ENCODE data around the gene FAM50A. TPM values are rescaled to one million over a fixed set of nuclear protein-coding genes. Genes with fewer than 3 reads are reported as not detected.

FAM50A gene
- polyA plus RNA-seq, 1 donor from 2014 or later = 68.3 TPM

GRCh38 chrX:154470914-154471568 lies 27.1 kb downstream of the FAM50A start:
- Histone ChIP-seq H2AFZ (ENCODE audit: low read depth, low read length) (no peak overlapping the region), H3K36me3 (ENCODE audit: insufficient read depth, low read length) (no peaks in the 10 kb centered on the region), H3K4me2 (ENCODE audit: low read length) (no peak overlapping the region), H3K9me3 (ENCODE audit: low read length) (no peaks in the 10 kb centered on the region), H4K20me1 (ENCODE audit: insufficient read depth) (no peaks in the 10 kb centered on the region), H3K79me2 (replicated peaks; ENCODE audit: insufficient read depth, low read length) (no peaks in the 10 kb centered on the region), H3K27me3 (ENCODE audit: insufficient read depth, low read depth, low read length) (no peaks in the 10 kb centered on the region), H3K9me2 (ENCODE audit: insufficient read depth, low read length) (no peaks in the 10 kb centered on the region), H3F3A (ENCODE audit: insufficient read depth, low read length, poor library complexity, severe bottlenecking) (no peaks in the 10 kb centered on the region), H3K27ac (ENCODE audit: low read length) (no peak overlapping the region), H3K4me3 (ENCODE audit: low read length) (no peak overlapping the region), H3K9ac (ENCODE audit: low read length) (no peak overlapping the region)
- TF ChIP-seq EZH2 (IDR thresholded peaks at IDR 0.05; ENCODE audit: borderline replicate concordance, insufficient read depth, low read length, poor library complexity, severe bottlenecking) (no peak), EP300 (conservative IDR thresholded peaks at IDR 0.05; ENCODE audit: poor library complexity, severe bottlenecking) (no peak), POLR2AphosphoS5 (IDR thresholded peaks at IDR 0.05) (no peak)

GRCh38 chrX:154471839-154472684 lies 28.1 kb downstream of the FAM50A start:
- H2AFZ ChIP-seq (ENCODE audit: low read depth, low read length) = no peak overlapping the region
- H3F3A ChIP-seq (ENCODE audit: insufficient read depth, low read length, poor library complexity, severe bottlenecking) = no peaks in the 10 kb centered on the region
- TF ChIP-seq CTCF (IDR thresholded peaks at IDR 0.05; ENCODE audit: poor library complexity, severe bottlenecking) (no peak), SMC3 (conservative IDR thresholded peaks at IDR 0.05; ENCODE audit: poor library complexity) (no peak), MXI1 (conservative IDR thresholded peaks at IDR 0.05; ENCODE audit: poor library complexity, severe bottlenecking) (no peak), TAF1 (IDR thresholded peaks at IDR 0.05; ENCODE audit: low read depth) (no peak), POLR2AphosphoS5 (IDR thresholded peaks at IDR 0.05) (no peak), RAD21 (conservative IDR thresholded peaks at IDR 0.05) (no peak), REST (IDR thresholded peaks at IDR 0.05; ENCODE audit: borderline replicate concordance) (no peak), EZH2 (IDR thresholded peaks at IDR 0.05; ENCODE audit: borderline replicate concordance, insufficient read depth, low read length, poor library complexity, severe bottlenecking) (no peak), EP300 (conservative IDR thresholded peaks at IDR 0.05; ENCODE audit: poor library complexity, severe bottlenecking) (no peak)
- no peaks in the 10 kb centered on the region for H3K79me2 ChIP-seq (replicated peaks; ENCODE audit: insufficient read depth, low read length)
- no peak overlapping the region for H3K27ac ChIP-seq (ENCODE audit: low read length)
- H3K4me2 ChIP-seq (ENCODE audit: low read length) = no peak overlapping the region
- H3K4me3 ChIP-seq (ENCODE audit: low read length) = no peak overlapping the region
- H3K9ac ChIP-seq (ENCODE audit: low read length) = no peak overlapping the region
- no peaks in the 10 kb centered on the region for H3K9me3 ChIP-seq (ENCODE audit: low read length)
- H3K27me3 ChIP-seq (ENCODE audit: insufficient read depth, low read depth, low read length) = no peaks in the 10 kb centered on the region
- no peaks in the 10 kb centered on the region for H3K36me3 ChIP-seq (ENCODE audit: insufficient read depth, low read length)
- H3K9me2 ChIP-seq (ENCODE audit: insufficient read depth, low read length) = no peaks in the 10 kb centered on the region
- no peaks in the 10 kb centered on the region for H4K20me1 ChIP-seq (ENCODE audit: insufficient read depth)
